ENCODE measurements around the gene CFAP46. TPM values are rescaled to one million over a fixed set of nuclear protein-coding genes. Genes with fewer than 3 reads are reported as not detected.

The CFAP46 gene
- total and polyA plus RNA-seq, 2 of the 8 experiments (the other 6 are each of a cell fraction or from before 2014, with no cell fraction given): 2.6 to 4.8 TPM

- Histone ChIP-seq H2BK20ac (ENCODE audit: low read length) (no peak overlapping the region), H3K18ac (ENCODE audit: extremely low read depth, low read length) (no peak overlapping the region), H2BK15ac (ENCODE audit: low read length) (no peak overlapping the region), H3K4me1 (replicated peaks in 1 of 4; ENCODE audit: control insufficient read depth in 3 of 4, insufficient read depth in 4 of 4, low read length in 3 of 4) (no peaks in the 10 kb centered on the region; a peak in 1 of 7 replicates), H3K56ac (replicated peaks; ENCODE audit: insufficient read length, low read depth, low read length) (no peak overlapping the region), H3K4me2 (ENCODE audit: insufficient read depth in 1 of 2, low read depth in 2 of 2, low read length in 2 of 2) (no peak overlapping the region), H3K14ac (ENCODE audit: insufficient read length) (no peak overlapping the region), H4K91ac (replicated peaks; ENCODE audit: insufficient read length, low read length) (no peak overlapping the region), H3K27me3 (replicated peaks in 1 of 4; ENCODE audit: control insufficient read depth in 3 of 4, extremely low read depth in 1 of 4, insufficient read depth in 3 of 4, low read length in 3 of 4) (no peaks in the 10 kb centered on the region), H3K9ac (replicated peaks in 1 of 4; ENCODE audit: extremely low read depth in 1 of 4, low read depth in 3 of 4, low read length in 3 of 4) (no peak overlapping the region), H3K23ac (ENCODE audit: insufficient read length) (no peak overlapping the region), H3K79me2 (ENCODE audit: control insufficient read depth in 1 of 2, insufficient read depth in 2 of 2, low read length in 2 of 2) (no peaks in the 10 kb centered on the region), H3K36me3 (ENCODE audit: control insufficient read depth in 2 of 4, insufficient read depth in 4 of 4, low read length in 3 of 4) (no peaks in the 10 kb centered on the region), H2BK5ac (ENCODE audit: low read depth, low read length) (no peak overlapping the region), H3K79me1 (ENCODE audit: low read depth, low read length) (no peaks in the 10 kb centered on the region), H3K9me3 (ENCODE audit: insufficient read depth in 2 of 2, low read depth in 1 of 2, low read length in 1 of 2) (peaks cover 8 to 12% of the 10 kb centered on the region in 2 experiments), H3K27ac (ENCODE audit: low read depth, low read length) (no peak overlapping the region), H4K8ac (ENCODE audit: extremely low read depth, insufficient read depth, low read length) (no peak overlapping the region), H4K5ac (ENCODE audit: insufficient read length, low read depth, low read length) (no peak overlapping the region), H2AK5ac (ENCODE audit: low read depth, low read length) (no peak overlapping the region), H3K4ac (replicated peaks; ENCODE audit: insufficient read length, low read depth, low read length) (no peak overlapping the region), H3K23me2 (ENCODE audit: low read depth, low read length) (no peaks in the 10 kb centered on the region), H3K4me3 (ENCODE audit: extremely low read depth in 1 of 4, insufficient read depth in 2 of 4, low read depth in 3 of 4, low read length in 4 of 4) (no peak overlapping the region), H2BK12ac (ENCODE audit: low read depth, low read length) (no peak overlapping the region), H4K20me1 (replicated peaks in 1 of 2; ENCODE audit: control insufficient read depth in 1 of 2, insufficient read depth in 2 of 2, low read length in 2 of 2) (no peaks in the 10 kb centered on the region), H2AFZ (ENCODE audit: low read length) (no peak overlapping the region), H2BK120ac (replicated peaks; ENCODE audit: low read depth, low read length) (no peak overlapping the region)
- CTCF ChIA-PET (ENCODE audit: partially characterized antibody): no interaction called here
- POLR2A ChIA-PET (ENCODE audit: partially characterized antibody): no interaction called here
- DNase-seq (ENCODE audit: low read depth in 1 of 2, low spot score in 2 of 2) (no peak), FAIRE-seq (no peak)
- 87% methylated on average over 8 of the region's 10 CpGs; no CpG with 5 or more reads in 1 of the 2 experiments for WGBS, 2 experiments (ENCODE audit: extremely low coverage in 1 of 2, insufficient coverage in 1 of 2, insufficient read length in 1 of 2, insufficient replicate concordance in 2 of 2, low coverage in 1 of 2, low lambda C conversion rate in 2 of 2, missing lambda C conversion rate in 1 of 2)
- TF ChIP-seq SIRT6 (IDR thresholded peaks at IDR 0.05; ENCODE audit: low read length) (no peak), TAF1 (IDR thresholded peaks at IDR 0.05; ENCODE audit: low read depth, low read length) (no peak), TBP (IDR thresholded peaks at IDR 0.05; ENCODE audit: low read depth, low read length) (no peak), USF2 (IDR thresholded peaks at IDR 0.05; ENCODE audit: low read length) (no peak), ZNF274 (IDR thresholded peaks at IDR 0.05; ENCODE audit: borderline replicate concordance, extremely low read depth, low read length) (no peak), RBBP5 (IDR thresholded peaks at IDR 0.05; ENCODE audit: borderline replicate concordance, low read depth, low read length) (no peak)
These were observed 95.0 kb downstream of the CFAP46 start for GRCh38 chr10:132847416-132847777.
